HL-60 (cell line): ENCODE data around the gene HHLA2.

Experiments
- GABPA ChIP-seq: IDR thresholded peaks from 2 replicates; pipeline ENCODE4 v1.6.1; 2012; ENCODE audit warnings: low read depth
- POLR2AphosphoS5 ChIP-seq: IDR thresholded peaks from 2 replicates; pipeline ENCODE4 v1.6.1; 2012; ENCODE audit warnings: low read depth
- TF ChIP-seq, protein P1 (sequence below): IDR thresholded peaks from one replicate; pipeline ENCODE4 v1.5.1; 2011; ENCODE audit warnings: low read length, control low read depth, inconsistent platforms; ENCODE audit not compliant: insufficient read depth

DNA sequence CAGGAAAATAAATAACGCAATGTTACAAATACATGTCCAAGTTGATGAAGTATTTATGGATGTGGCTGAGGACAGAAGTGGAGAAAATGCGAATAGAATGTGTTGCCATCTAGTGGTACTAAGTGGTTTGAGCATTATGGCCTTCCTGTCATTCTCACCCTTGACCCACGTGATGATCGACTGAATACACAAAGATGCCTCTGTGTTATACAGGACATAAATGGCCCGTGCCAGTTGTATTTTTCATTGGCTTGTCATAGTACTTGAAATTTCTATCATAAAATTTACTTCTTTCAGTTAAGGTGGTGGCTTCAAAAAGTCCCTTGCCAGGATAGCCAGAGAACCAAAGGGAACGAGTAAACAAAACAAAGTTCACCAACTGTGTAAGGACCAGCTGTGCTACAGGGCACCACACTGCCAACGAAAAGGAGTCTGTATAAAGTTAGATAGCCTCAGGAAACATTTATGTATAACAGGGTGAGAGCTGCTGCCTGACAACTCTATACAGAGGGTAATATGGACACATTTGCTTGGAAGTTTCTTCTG is 110.4 kb downstream of the HHLA2 start:
- TF ChIP-seq POLR2AphosphoS5 (no peak), GABPA (no peak)
- TF ChIP-seq, protein P1, sequence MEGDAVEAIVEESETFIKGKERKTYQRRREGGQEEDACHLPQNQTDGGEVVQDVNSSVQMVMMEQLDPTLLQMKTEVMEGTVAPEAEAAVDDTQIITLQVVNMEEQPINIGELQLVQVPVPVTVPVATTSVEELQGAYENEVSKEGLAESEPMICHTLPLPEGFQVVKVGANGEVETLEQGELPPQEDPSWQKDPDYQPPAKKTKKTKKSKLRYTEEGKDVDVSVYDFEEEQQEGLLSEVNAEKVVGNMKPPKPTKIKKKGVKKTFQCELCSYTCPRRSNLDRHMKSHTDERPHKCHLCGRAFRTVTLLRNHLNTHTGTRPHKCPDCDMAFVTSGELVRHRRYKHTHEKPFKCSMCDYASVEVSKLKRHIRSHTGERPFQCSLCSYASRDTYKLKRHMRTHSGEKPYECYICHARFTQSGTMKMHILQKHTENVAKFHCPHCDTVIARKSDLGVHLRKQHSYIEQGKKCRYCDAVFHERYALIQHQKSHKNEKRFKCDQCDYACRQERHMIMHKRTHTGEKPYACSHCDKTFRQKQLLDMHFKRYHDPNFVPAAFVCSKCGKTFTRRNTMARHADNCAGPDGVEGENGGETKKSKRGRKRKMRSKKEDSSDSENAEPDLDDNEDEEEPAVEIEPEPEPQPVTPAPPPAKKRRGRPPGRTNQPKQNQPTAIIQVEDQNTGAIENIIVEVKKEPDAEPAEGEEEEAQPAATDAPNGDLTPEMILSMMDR, result peak; percentile 62
